Measurements from ENCODE around the gene KCTD20. TPM values are rescaled to one million over a fixed set of nuclear protein-coding genes. Genes with fewer than 3 reads are reported as not detected.

The KCTD20 gene
- total and polyA plus RNA-seq, 2 experiments from 2014 or later, result 7.4 to 25.0 TPM

DNA sequence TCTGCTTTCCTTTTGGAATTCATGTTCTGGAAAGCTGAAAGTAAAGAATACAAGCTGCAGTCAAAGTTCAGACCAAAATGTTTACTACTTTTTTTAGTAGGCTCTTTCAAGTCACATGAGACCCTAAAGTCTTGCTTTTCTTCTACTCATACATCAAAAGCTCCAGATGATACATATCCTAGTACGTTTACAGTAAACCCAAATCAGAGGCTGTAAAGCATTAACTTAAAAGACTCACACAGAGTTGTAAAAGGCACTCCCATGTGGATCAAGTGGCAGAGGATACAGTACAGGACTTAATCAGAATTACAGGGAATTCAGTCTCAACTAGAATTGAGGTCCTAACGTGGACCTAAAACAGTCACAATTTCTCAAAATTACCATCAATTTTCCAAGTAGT, 63.8 kb downstream of the KCTD20 start (continued):
- TF ChIP-seq, protein P1, sequence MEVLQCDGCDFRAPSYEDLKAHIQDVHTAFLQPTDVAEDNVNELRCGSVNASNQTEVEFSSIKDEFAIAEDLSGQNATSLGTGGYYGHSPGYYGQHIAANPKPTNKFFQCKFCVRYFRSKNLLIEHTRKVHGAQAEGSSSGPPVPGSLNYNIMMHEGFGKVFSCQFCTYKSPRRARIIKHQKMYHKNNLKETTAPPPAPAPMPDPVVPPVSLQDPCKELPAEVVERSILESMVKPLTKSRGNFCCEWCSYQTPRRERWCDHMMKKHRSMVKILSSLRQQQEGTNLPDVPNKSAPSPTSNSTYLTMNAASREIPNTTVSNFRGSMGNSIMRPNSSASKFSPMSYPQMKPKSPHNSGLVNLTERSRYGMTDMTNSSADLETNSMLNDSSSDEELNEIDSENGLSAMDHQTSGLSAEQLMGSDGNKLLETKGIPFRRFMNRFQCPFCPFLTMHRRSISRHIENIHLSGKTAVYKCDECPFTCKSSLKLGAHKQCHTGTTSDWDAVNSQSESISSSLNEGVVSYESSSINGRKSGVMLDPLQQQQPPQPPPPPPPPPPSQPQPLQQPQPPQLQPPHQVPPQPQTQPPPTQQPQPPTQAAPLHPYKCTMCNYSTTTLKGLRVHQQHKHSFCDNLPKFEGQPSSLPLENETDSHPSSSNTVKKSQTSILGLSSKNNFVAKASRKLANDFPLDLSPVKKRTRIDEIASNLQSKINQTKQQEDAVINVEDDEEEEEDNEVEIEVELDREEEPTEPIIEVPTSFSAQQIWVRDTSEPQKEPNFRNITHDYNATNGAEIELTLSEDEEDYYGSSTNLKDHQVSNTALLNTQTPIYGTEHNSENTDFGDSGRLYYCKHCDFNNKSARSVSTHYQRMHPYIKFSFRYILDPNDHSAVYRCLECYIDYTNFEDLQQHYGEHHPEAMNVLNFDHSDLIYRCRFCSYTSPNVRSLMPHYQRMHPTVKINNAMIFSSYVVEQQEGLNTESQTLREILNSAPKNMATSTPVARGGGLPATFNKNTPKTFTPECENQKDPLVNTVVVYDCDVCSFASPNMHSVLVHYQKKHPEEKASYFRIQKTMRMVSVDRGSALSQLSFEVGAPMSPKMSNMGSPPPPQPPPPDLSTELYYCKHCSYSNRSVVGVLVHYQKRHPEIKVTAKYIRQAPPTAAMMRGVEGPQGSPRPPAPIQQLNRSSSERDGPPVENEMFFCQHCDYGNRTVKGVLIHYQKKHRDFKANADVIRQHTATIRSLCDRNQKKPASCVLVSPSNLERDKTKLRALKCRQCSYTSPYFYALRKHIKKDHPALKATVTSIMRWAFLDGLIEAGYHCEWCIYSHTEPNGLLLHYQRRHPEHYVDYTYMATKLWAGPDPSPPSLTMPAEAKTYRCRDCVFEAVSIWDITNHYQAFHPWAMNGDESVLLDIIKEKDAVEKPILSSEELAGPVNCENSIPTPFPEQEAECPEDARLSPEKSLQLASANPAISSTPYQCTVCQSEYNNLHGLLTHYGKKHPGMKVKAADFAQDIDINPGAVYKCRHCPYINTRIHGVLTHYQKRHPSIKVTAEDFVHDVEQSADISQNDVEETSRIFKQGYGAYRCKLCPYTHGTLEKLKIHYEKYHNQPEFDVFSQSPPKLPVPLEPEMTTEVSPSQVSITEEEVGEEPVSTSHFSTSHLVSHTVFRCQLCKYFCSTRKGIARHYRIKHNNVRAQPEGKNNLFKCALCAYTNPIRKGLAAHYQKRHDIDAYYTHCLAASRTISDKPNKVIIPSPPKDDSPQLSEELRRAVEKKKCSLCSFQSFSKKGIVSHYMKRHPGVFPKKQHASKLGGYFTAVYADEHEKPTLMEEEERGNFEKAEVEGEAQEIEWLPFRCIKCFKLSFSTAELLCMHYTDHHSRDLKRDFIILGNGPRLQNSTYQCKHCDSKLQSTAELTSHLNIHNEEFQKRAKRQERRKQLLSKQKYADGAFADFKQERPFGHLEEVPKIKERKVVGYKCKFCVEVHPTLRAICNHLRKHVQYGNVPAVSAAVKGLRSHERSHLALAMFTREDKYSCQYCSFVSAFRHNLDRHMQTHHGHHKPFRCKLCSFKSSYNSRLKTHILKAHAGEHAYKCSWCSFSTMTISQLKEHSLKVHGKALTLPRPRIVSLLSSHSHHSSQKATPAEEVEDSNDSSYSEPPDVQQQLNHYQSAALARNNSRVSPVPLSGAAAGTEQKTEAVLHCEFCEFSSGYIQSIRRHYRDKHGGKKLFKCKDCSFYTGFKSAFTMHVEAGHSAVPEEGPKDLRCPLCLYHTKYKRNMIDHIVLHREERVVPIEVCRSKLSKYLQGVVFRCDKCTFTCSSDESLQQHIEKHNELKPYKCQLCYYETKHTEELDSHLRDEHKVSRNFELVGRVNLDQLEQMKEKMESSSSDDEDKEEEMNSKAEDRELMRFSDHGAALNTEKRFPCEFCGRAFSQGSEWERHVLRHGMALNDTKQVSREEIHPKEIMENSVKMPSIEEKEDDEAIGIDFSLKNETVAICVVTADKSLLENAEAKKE (CRISPR knock-in tag; IDR thresholded peaks at IDR 0.05), result no peak
- TF ChIP-seq STAT1 (IDR thresholded peaks at IDR 0.05; ENCODE audit: unreplicated experiment), result no peak
- TF ChIP-seq CREB1 (CRISPR knock-in tag; IDR thresholded peaks at IDR 0.05; ENCODE audit: low read depth), result no peak

GRCh38 chr6:36508532-36508931, 65.7 kb downstream of the KCTD20 start:
- Mint-ChIP-seq H3K27me3 (ENCODE audit: insufficient read depth, low read depth, poor library complexity) (peaks cover 3% of the 10 kb centered on the region), H3K36me3 (ENCODE audit: low read depth) (peaks cover 46% of the 10 kb centered on the region), H3K4me1 (no peaks in the 10 kb centered on the region; the same call in 1 of the 3 replicates), H3K27ac (no peak overlapping the region), H3K4me3 (no peak overlapping the region), H3K9me3 (peaks cover 8% of the 10 kb centered on the region; the same call in 1 of the 3 replicates)
- no peaks in the 10 kb centered on the region for H3K79me2 ChIP-seq (replicated peaks; ENCODE audit: insufficient read depth)
- no peak for ATAC-seq
- H3K27me3 ChIP-seq (ENCODE audit: insufficient read depth), result no peaks in the 10 kb centered on the region
- no peaks in the 10 kb centered on the region for H4K20me1 ChIP-seq (replicated peaks; ENCODE audit: insufficient read depth)
- H3K9me2 ChIP-seq (ENCODE audit: insufficient read depth), result no peaks in the 10 kb centered on the region
- H3K27ac ChIP-seq (ENCODE audit: low read depth), result no peak overlapping the region
- no peak for DNase-seq (ENCODE audit: low spot score)
- no peak overlapping the region for H3K4me2 ChIP-seq
- H3F3A ChIP-seq (replicated peaks; ENCODE audit: low read depth), result no peaks in the 10 kb centered on the region
- no peak overlapping the region for H2AFZ ChIP-seq
- peaks cover 8% of the 10 kb centered on the region for H3K36me3 ChIP-seq (ENCODE audit: insufficient read depth)
- no peak overlapping the region for H3K4me3 ChIP-seq
- no peaks in the 10 kb centered on the region for H3K4me1 ChIP-seq (ENCODE audit: insufficient read depth)
- TF ChIP-seq REST (IDR thresholded peaks at IDR 0.05; ENCODE audit: unreplicated experiment) (no peak), CTCF (conservative IDR thresholded peaks at IDR 0.05; ENCODE audit: low read depth in 2 of 2) (no peak), STAT1 (IDR thresholded peaks at IDR 0.05; ENCODE audit: unreplicated experiment) (no peak), ZNF114 (CRISPR knock-in tag; IDR thresholded peaks at IDR 0.05) (no peak), EZH2phosphoT487 (IDR thresholded peaks at IDR 0.05; ENCODE audit: unreplicated experiment) (no peak), JUNB (IDR thresholded peaks at IDR 0.05; ENCODE audit: unreplicated experiment) (no peak), EZH2 (IDR thresholded peaks at IDR 0.05; ENCODE audit: low read depth, unreplicated experiment) (no peak), CREB1 (CRISPR knock-in tag; IDR thresholded peaks at IDR 0.05; ENCODE audit: low read depth) (no peak), ZNF331 (CRISPR knock-in tag; IDR thresholded peaks at IDR 0.05; ENCODE audit: low read depth) (no peak), NANOG (IDR thresholded peaks at IDR 0.05; ENCODE audit: borderline replicate concordance) (no peak)
- TF ChIP-seq, protein P2, sequence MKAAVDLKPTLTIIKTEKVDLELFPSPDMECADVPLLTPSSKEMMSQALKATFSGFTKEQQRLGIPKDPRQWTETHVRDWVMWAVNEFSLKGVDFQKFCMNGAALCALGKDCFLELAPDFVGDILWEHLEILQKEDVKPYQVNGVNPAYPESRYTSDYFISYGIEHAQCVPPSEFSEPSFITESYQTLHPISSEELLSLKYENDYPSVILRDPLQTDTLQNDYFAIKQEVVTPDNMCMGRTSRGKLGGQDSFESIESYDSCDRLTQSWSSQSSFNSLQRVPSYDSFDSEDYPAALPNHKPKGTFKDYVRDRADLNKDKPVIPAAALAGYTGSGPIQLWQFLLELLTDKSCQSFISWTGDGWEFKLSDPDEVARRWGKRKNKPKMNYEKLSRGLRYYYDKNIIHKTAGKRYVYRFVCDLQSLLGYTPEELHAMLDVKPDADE (IDR thresholded peaks at IDR 0.05), result no peak
